MM.1S (cell line): ENCODE measurements around the gene DPH2.

Source experiments
- DNase-seq: peaks from one replicate; pipeline ENCODE4 v3.0.0-alpha.2; 2015
- H2AFZ ChIP-seq: fragments of 300-600 bp; sonication (generic); 2 replicates; pipeline ENCODE4 v1.6.0; 2016; ENCODE audit warnings: antibody characterized with exemption, low read length
- H3F3A ChIP-seq: fragments of 300-600 bp; sonication (generic); 2 replicates; pipeline ENCODE4 v1.6.1; 2016; ENCODE audit warnings: mild to moderate bottlenecking, antibody characterized with exemption, low read length, moderate library complexity, mixed read lengths; ENCODE audit not compliant: insufficient read depth
- H3K27ac ChIP-seq: fragments of 300-600 bp; sonication (generic); 2 replicates; pipeline ENCODE4 v1.5.1; 2016; ENCODE audit warnings: mild to moderate bottlenecking, low read length
- H3K27me3 ChIP-seq: fragments of 300-600 bp; sonication (generic); replicated peaks from 2 replicates; pipeline ENCODE4 v1.6.0; 2016; ENCODE audit warnings: low read length; ENCODE audit not compliant: insufficient read depth
- H3K36me3 ChIP-seq: fragments of 300-600 bp; sonication (generic); replicated peaks from 2 replicates; pipeline ENCODE4 v1.6.1; 2016; ENCODE audit warnings: mild to moderate bottlenecking, low read length, mixed read lengths; ENCODE audit not compliant: insufficient read depth
- H3K4me1 ChIP-seq: fragments of 300-600 bp; sonication (generic); 2 replicates; pipeline ENCODE4 v1.6.1; 2016; ENCODE audit warnings: low read length, mixed read lengths
- H3K4me2 ChIP-seq: fragments of 300-600 bp; sonication (generic); 2 replicates; pipeline ENCODE4 v1.6.0; 2016; ENCODE audit warnings: low read depth, low read length
- H3K4me3 ChIP-seq: fragments of 300-600 bp; sonication (generic); 2 replicates; pipeline ENCODE4 v1.5.1; 2016; ENCODE audit warnings: low read length, mixed read lengths
- H3K79me2 ChIP-seq: fragments of 300-600 bp; sonication (generic); 2 replicates; pipeline ENCODE4 v1.6.1; 2016; ENCODE audit warnings: mixed run types, low read length, mixed read lengths
- H3K9ac ChIP-seq: fragments of 300-600 bp; sonication (generic); 2 replicates; pipeline ENCODE4 v1.6.1; 2016; ENCODE audit warnings: low read length, mixed read lengths
- H3K9me2 ChIP-seq: fragments of 300-600 bp; sonication (generic); replicated peaks from 2 replicates; pipeline ENCODE4 v1.6.1; 2016; ENCODE audit warnings: mild to moderate bottlenecking, low read length, mixed read lengths; ENCODE audit not compliant: insufficient read depth
- H3K9me3 ChIP-seq: fragments of 300-600 bp; sonication (generic); replicated peaks from 2 replicates; pipeline ENCODE4 v1.6.1; 2016; ENCODE audit warnings: mild to moderate bottlenecking, low read length, mixed read lengths; ENCODE audit not compliant: insufficient read depth
- H4K20me1 ChIP-seq: fragments of 300-600 bp; sonication (generic); 2 replicates; pipeline ENCODE4 v1.6.1; 2016; ENCODE audit warnings: mild to moderate bottlenecking, low read length, moderate library complexity, mixed read lengths; ENCODE audit not compliant: insufficient read depth
- EZH2 ChIP-seq: fragments of 300-600 bp; sonication (generic); optimal IDR thresholded peaks from 2 replicates; pipeline ENCODE3; 2017; ENCODE audit warnings: low read depth, mild to moderate bottlenecking, antibody characterized with exemption, low read length, mixed read lengths
- EZH2phosphoT487 ChIP-seq: fragments of 300-600 bp; sonication (generic); IDR thresholded peaks from 2 replicates; pipeline ENCODE4 v1.6.1; 2018; ENCODE audit warnings: antibody characterized with exemption, low read length
- TF ChIP-seq, protein P1 (sequence below): fragments of 300-600 bp; sonication (generic); IDR thresholded peaks from 2 replicates; pipeline ENCODE4 v1.5.1; 2016; ENCODE audit warnings: antibody characterized with exemption, low read length, mixed read lengths

Gene DPH2

DNA sequence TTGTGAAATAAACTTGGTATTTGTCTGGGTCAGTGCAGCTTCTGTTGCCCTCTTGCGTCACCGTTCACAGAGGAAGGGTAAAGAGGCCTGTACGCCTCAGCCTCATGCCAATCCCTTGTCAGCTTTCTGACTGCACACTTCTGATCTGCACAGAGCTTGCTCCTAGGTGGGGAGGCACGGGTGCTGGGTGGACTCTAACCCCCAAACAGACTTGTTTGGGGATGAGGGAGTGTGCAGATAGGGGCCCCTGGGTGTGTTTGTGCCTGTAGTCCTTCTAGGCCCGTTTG, 8.4 kb downstream of the DPH2 start:
- H3K79me2 ChIP-seq, result peaks cover 51% of the 10 kb centered on the region
- H3K36me3 ChIP-seq, result 0 out of 2 replicates have a peak, but pooled peaks cover 3% of the 10 kb centered on the region
- H3K9ac ChIP-seq, result no peak overlapping the region; the same call in 1 of the 2 replicates
- H3K9me3 ChIP-seq, result no peaks in the 10 kb centered on the region
- H3K27me3 ChIP-seq, result no peaks in the 10 kb centered on the region
- no peak for DNase-seq
- no peak overlapping the region for H3K27ac ChIP-seq
- peak overlapping the region; percentile 99 for H3K4me2 ChIP-seq
- TF ChIP-seq EZH2 (no peak), EZH2phosphoT487 (no peak)
- TF ChIP-seq, protein P1, sequence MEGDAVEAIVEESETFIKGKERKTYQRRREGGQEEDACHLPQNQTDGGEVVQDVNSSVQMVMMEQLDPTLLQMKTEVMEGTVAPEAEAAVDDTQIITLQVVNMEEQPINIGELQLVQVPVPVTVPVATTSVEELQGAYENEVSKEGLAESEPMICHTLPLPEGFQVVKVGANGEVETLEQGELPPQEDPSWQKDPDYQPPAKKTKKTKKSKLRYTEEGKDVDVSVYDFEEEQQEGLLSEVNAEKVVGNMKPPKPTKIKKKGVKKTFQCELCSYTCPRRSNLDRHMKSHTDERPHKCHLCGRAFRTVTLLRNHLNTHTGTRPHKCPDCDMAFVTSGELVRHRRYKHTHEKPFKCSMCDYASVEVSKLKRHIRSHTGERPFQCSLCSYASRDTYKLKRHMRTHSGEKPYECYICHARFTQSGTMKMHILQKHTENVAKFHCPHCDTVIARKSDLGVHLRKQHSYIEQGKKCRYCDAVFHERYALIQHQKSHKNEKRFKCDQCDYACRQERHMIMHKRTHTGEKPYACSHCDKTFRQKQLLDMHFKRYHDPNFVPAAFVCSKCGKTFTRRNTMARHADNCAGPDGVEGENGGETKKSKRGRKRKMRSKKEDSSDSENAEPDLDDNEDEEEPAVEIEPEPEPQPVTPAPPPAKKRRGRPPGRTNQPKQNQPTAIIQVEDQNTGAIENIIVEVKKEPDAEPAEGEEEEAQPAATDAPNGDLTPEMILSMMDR, result no peak
- H3K4me3 ChIP-seq, result peak overlapping the region; percentile 75; the same call in 1 of the 2 replicates
- H4K20me1 ChIP-seq, result peaks cover 4% of the 10 kb centered on the region; the same call in 1 of the 2 replicates
- H3K9me2 ChIP-seq, result no peaks in the 10 kb centered on the region
- peaks cover 33% of the 10 kb centered on the region for H3K4me1 ChIP-seq
- H2AFZ ChIP-seq, result no peak overlapping the region
- H3F3A ChIP-seq, result peaks cover 27% of the 10 kb centered on the region

DNA sequence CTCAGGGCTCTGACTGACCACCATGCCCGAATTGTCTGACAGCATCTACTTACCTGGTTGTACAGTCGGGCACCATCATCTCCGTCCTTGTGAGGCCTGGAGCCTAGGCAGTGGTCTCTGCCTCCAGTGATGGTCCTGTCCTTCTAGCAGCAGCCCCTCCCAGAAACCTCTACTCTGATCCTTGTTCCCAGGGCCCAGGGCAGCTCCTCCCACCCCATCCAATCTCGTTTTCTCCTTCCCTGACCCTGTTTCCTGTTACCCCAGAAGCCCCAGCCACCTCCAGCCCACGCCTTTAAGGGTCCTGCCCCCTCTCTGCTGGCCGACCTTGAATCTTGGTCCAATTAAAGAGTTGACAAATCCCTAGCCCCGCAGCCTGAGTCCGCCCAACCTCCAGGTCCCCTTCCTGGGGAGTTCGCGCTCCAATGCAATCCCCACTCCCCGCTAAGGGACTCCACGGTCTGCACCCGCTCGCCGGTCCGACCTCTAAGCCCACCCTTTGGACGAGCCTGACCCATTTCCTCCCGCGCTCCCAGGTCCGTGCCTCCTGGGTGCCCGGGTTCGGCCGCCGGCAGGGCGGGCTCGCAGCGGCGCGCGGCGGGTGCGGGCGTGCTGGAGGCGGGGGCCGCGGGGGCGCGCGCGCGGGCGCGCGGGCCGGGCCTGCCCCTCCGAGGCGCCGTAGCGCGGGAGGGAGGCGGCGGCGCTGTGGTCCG, 8.9 kb downstream of the DPH2 start, which contains the start of gene B4GALT2:
Gene B4GALT2, plus strand, starts transcription at position 660 of the 710 bp plus-strand sequence. CDS start 1,951 bp downstream, outside the sequence.
- H3K27ac ChIP-seq, result no peak within 1 kb of the TSS
- H4K20me1 ChIP-seq, result peaks cover 4% of the 10 kb centered on the region; the same call in 1 of the 2 replicates
- H3K9me2 ChIP-seq, result no peaks in the 10 kb centered on the region
- peak within 1 kb of the TSS; percentile 75 for H3K4me3 ChIP-seq
- no peaks in the 10 kb centered on the region for H3K9me3 ChIP-seq
- peaks cover 51% of the 10 kb centered on the region for H3K79me2 ChIP-seq
- peak within 1 kb of the TSS; percentile 67 for H3K9ac ChIP-seq
- H3F3A ChIP-seq, result peaks cover 22% of the 10 kb centered on the region
- peak within 1 kb of the TSS; percentile 67 for H2AFZ ChIP-seq
- H3K4me2 ChIP-seq, result peak within 1 kb of the TSS; percentile 99
- H3K36me3 ChIP-seq, result 0 out of 2 replicates have a peak, but pooled peaks cover 3% of the 10 kb centered on the region
- peak; percentile 49 for DNase-seq
- H3K4me1 ChIP-seq, result peaks cover 28% of the 10 kb centered on the region
- H3K27me3 ChIP-seq, result no peaks in the 10 kb centered on the region
- TF ChIP-seq EZH2phosphoT487 (no peak), EZH2 (no peak)
- TF ChIP-seq, protein P1, result no peak

DNA sequence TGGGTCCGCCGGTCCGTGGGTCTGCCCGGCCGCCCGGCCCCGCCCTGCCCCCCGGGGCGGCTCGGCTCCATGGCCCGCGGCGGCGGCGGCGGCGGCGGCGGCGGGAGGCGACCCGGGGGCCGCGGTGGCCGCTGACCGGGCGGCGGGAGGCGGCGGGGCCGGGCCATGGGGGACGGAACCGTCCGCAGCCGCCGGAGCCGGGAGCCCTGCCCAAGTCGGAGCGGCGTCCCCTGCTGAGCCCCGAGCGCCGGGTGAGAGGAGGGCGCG, 9.4 kb downstream of the DPH2 start:
- H2AFZ ChIP-seq, result no peak overlapping the region
- peak overlapping the region; percentile 67 for H3K9ac ChIP-seq
- no peak overlapping the region for H3K27ac ChIP-seq
- no peak for DNase-seq
- peaks cover 4% of the 10 kb centered on the region; the same call in 1 of the 2 replicates for H4K20me1 ChIP-seq
- H3K79me2 ChIP-seq, result peaks cover 51% of the 10 kb centered on the region
- peak overlapping the region; percentile 71 for H3K4me3 ChIP-seq
- H3K9me2 ChIP-seq, result no peaks in the 10 kb centered on the region
- peak overlapping the region; percentile 93; the same call in 1 of the 2 replicates for H3K4me2 ChIP-seq
- H3K4me1 ChIP-seq, result peaks cover 25% of the 10 kb centered on the region
- 0 out of 2 replicates have a peak, but pooled peaks cover 3% of the 10 kb centered on the region for H3K36me3 ChIP-seq
- TF ChIP-seq, protein P1, result no peak
- no peak for TF ChIP-seq EZH2
- no peak for TF ChIP-seq EZH2phosphoT487
- H3F3A ChIP-seq, result peaks cover 17% of the 10 kb centered on the region
- no peaks in the 10 kb centered on the region for H3K9me3 ChIP-seq
- no peaks in the 10 kb centered on the region for H3K27me3 ChIP-seq
